Raji (cell line): ENCODE data around the gene KAT7.

Experiments
- POLR2A ChIP-seq: IDR thresholded peaks from 2 replicates; pipeline ENCODE4 v1.6.1; 2011; ENCODE audit warnings: low read depth, low read length, control low read depth; ENCODE audit not compliant: insufficient read depth

The KAT7 gene

DNA sequence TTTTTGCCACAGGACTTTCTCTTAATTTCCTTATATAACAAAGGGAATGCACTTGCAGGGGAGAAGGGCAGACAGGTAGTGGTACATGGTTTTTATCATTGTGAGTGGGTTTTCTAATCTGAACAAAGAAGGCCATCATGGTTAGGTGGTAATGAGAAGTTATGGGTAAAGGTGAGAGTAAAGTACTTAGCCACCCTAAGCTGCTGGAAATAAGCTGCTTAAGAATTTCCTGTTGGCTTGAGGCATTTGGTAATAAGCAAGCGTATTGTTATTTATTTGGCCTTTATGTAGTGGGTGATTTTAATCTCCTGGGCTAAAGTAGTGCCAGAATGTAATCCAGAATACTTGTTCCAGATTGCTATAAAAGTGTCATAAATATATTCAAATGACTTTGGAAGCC, 32.3 kb downstream of the KAT7 start:
- TF ChIP-seq POLR2A, result no peak

- no peak for TF ChIP-seq POLR2A
Observed at GRCh38 chr17:49821466-49821865, 33.0 kb downstream of the KAT7 start.

- no peak for TF ChIP-seq POLR2A
Observed at GRCh38 chr17:49821916-49822315, 33.4 kb downstream of the KAT7 start.

- TF ChIP-seq POLR2A, result no peak
Observed at GRCh38 chr17:49822829-49823228, 34.3 kb downstream of the KAT7 start.

DNA sequence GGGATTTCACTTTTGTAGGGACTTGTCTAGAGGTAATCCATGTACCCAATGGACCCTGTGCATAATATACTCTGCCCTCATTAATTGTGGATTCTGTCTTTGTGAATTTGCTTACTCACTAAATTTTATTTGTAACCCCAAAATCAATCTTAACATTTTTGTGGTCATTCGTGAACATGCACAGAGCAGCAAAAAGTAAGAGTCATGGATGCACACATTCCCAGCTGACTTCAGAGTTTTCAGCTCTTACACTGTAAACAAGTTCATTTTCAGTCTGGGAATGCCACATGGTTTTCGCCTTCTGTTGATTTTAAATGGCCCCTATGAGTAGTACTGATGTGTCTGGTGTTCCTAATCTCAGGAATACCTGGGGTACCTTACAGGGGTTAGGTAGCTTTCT, 35.1 kb downstream of the KAT7 start:
- TF ChIP-seq POLR2A, result no peak

- no peak for TF ChIP-seq POLR2A
Observed at GRCh38 chr17:49825645-49826044, 37.2 kb downstream of the KAT7 start.

DNA sequence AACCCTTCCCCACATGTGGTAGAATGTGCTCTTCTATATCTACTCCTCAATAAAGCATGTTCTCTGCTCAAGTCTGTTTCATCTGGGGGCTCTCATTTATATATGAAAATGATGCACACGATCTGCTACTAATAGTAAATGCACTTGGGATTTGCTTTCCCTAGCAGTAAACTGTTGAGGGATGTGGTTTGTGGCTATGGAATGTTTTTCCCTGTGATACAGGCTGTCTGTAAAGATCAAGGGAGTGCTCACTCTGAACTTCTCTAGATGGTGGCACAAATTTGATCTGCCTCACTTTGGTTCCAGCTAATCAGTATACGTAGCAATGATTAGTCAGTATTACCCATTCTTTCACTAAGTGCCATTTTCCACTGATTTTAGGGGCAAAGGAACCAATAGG, 40.5 kb downstream of the KAT7 start:
- TF ChIP-seq POLR2A, result no peak

DNA sequence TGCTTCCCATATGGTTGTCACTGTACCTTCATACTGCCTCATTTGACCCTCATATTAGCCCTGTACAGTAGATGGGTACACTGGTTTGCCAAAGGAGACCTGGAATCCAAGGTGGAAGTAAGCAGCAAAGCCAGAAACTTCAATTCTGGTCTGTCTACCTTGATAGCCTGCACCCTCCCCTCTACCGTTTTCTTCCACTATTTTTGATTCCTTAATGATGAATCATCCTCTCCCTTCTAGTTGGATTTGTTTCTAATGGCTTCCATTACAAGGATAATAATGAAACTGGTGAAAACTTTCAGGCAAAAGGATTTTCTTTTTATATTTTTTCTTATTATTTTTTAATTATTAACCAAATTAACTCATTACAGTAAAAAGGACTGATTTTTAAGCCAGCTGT, 42.1 kb downstream of the KAT7 start:
- TF ChIP-seq POLR2A, result no peak

DNA sequence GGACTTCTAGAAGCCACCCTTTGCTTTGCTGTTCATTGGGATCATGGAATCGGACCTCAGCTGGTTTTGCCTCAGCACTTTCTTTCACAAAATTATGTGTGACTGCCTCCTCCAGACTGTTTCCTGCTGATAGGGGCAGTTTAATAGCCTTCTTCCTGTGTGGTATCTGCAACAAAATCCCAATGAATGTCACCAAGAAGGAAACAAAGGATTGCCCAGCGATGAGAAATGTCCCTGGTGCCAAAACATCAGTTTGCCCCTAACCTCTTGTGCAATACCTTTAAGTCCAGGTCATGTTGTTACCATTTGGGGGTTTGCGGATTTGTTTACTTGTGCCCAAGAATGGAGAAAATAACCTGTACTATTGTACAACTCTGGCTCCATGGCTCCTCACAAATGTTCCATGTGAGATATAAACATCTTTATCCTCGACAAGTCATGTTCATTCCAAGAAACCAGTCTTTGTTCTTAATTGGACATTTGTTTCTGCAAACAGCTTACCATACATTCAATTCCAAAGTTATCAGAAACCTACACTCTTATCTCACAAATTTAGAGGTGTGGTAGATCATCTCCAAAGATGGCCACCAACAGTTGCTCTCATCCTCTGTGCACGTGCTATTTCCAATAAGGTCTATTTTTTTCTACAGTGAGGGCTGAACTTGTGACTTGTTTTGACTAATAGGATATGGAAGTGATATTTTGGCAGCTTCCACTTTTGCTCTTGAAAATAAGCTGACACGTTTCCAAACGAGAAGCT, 44.5 kb downstream of the KAT7 start:
- no peak for TF ChIP-seq POLR2A

DNA sequence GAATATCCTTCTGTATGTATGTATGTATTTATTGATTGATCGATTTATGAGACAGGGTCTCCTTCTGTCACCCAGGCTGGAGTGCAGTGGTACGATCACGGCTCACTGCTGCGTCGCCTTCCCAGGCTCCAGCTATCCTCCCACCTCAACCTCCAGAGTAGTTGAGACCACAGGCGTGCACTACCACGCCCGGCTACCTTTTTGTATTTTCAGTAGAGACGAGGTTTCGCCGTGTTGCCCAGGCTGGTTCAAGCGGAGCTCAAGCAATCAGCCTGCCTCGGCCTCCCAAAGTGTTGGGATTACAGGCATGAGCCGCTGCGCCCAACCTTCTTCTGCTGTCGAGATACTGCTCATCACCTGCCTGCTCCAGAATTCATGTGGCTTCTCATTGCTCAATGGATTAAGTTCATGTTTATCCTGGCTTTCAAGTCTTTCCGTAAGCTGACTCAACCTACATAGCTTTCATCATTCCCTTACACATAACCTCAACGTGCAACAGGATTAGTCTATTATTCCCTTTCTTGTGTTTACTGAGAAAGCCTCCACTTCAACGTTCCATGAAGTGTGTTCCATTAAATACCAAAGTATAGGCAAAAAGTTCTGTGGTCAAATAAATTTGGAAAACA, 45.8 kb downstream of the KAT7 start:
- TF ChIP-seq POLR2A, result no peak

DNA sequence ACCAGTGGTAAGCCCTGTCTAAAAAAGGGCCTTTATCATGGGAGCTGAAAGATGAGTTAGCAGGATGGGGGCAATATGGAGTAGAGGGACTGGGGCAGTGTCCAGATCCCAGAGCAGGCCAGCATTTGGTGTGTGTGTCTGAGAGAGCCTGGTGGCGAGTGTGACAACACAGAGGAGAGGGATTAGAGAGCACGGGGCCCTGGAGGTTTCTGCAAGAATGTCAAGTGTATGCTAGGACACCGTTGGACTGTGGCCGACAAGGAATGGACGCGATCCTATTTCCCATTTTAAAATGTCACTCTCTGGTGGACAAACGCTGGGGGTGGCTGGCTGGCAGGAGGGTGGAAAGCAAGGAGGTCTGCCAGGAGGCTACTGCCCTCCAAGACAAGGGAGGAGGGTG, 47.0 kb downstream of the KAT7 start:
- TF ChIP-seq POLR2A, result no peak

DNA sequence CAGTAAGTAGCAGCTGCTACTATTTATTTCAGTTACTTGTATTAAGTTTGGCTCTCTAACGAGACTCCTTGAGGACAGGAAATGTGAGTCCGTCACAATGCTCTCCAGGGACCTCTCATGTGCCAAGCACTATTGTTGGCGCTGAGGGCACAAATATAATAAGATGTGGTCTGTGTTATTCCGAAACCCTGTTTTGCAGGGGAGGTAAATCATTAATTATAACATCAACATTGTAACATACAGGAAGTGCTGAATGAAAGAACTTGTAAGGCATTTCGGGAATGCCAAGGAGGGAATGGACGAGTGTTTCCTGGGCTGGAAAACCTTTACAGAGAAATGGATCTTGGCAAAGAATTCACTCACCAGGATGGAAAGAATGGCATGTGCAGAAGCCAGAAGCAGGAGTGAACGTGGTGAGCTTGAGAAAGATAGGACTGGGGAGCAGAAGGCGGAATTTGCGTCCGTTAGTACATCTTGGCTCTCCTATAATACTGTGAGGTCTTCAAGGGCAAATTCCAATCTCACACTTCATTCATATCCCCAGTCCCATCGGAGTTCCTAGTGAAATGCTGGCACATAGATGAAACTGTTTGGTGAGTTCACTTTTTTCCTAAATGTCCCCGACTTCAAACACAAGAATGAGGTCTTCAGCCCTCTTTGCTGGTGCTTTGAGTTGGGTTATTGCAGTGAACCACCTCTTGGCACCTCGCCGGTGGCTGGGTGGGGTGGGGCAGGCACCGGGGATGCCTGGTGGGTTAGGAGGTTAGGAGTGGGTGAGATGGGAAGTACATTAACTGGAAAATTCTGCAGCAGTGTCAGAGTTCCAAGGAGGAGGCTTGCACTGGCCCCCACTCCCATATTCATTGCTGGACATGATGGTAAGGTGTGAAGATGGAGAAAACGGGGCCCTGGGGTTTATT, 47.9 kb downstream of the KAT7 start:
- TF ChIP-seq POLR2A, result no peak

- TF ChIP-seq POLR2A, result no peak
Observed at GRCh38 chr17:49839455-49839854, 51.0 kb downstream of the KAT7 start.

DNA sequence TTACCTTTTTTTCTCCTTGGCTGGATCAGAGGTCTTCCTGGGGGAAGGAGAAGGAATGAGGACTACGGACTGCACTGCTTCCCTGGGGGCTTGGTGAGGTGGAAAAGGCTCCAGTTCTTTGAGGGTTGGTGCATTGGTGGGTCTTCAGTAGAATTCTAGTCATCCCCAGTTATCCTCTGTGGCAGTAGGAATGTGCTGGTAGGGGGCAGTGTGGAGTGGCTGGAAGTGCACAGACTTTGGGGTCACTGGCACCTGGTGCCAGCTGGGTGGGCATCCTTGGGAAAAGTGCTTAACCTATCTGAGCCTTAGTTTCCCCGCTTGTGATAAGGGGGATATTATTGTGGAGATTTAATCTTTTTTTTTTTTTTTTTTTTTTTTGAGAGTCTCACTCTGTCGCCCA, 53.1 kb downstream of the KAT7 start:
- no peak for TF ChIP-seq POLR2A

DNA sequence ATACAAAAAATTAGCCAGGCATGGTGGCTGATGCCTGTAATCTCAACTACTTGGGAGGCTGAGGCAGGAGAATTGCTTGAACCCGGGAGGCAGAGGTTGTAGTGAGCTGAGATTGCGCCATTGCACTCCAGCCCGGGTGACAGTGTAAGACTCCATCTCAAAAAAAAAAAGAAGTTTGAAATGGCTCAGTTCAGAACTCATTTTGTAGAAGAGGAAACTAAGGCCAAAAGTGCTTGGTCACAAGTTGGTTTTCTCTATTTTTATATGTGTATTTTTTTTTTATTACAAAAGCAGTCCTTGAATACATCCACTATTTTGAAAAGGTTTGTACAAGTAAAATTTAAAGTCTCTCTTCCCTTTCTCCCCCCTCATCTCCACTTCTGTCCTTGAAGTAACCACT, 53.9 kb downstream of the KAT7 start:
- no peak for TF ChIP-seq POLR2A

DNA sequence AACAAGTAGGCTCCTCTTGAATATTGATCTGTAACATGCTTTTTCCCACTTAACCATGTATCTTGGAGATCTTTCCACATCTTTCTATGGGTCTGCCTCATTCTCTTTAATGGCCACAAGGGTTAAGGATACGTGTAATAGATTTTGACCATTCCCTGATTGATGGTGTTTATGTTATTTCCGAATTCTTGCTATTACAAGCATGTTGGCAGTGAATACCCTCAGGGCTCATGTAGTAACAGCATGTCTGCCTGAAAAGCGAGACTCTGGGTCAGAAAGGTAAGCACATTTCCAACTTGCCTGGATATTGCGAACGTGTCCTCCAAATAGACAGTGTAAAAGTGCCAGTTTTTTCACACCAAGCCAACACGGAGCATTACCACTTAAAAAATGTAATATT, 54.4 kb downstream of the KAT7 start:
- TF ChIP-seq POLR2A, result no peak
